Calu3 (cell line): ENCODE results near the gene ATP8A2. TPM values are rescaled to one million over a fixed set of nuclear protein-coding genes. Genes with fewer than 3 reads are reported as not detected.

Experiments
- BruUV-seq: library from RNA; stranded (reverse); fragments of 400-500 nt; replicated peaks from 2 replicates; lab custom pipeline; 2021; lab: Mats Ljungman, UMichigan
- CTCF ChIA-PET: fragments of 300-600 bp; sonication (Branson Sonifier 250); formaldehyde crosslinking; loops from one replicate; lab custom pipeline; 2022; ENCODE audit warnings: antibody characterized with exemption; lab: Charles Lee
- DNase-seq: peaks from one replicate; pipeline ENCODE4 v3.0.0; 2022
- H3K27ac Mint-ChIP-seq: one replicate; pipeline ENCODE4 v1.8.0; 2022; ENCODE audit warnings: mixed read lengths; ENCODE audit not compliant: unreplicated experiment
- H3K27me3 Mint-ChIP-seq: one replicate; pipeline ENCODE4 v1.8.0; 2022; ENCODE audit warnings: mixed read lengths; ENCODE audit not compliant: unreplicated experiment
- H3K36me3 Mint-ChIP-seq: one replicate; pipeline ENCODE4 v1.8.0; 2022; ENCODE audit warnings: mild to moderate bottlenecking, moderate library complexity, mixed read lengths; ENCODE audit not compliant: insufficient read depth, unreplicated experiment
- H3K4me1 Mint-ChIP-seq: one replicate; pipeline ENCODE4 v1.8.0; 2022; ENCODE audit warnings: mild to moderate bottlenecking, low read depth, mixed read lengths; ENCODE audit not compliant: unreplicated experiment
- H3K4me3 Mint-ChIP-seq: one replicate; pipeline ENCODE4 v1.8.0; 2022; ENCODE audit warnings: mild to moderate bottlenecking, low read depth, moderate library complexity, mixed read lengths; ENCODE audit not compliant: unreplicated experiment
- H3K9me3 Mint-ChIP-seq: one replicate; pipeline ENCODE4 v1.8.0; 2022; ENCODE audit warnings: low read depth, mixed read lengths; ENCODE audit not compliant: unreplicated experiment
- intact Hi-C: fragments of 100-400 bp; cut with micrococcal nuclease; formaldehyde crosslinking; loops from one replicate; pipeline ENCODE4 v1.10.0; 2022; ENCODE audit not compliant: unreplicated experiment
- total RNA-seq: library from RNA; stranded (reverse); gene quantifications from 2 replicates; pipeline ENCODE4 v1.2.3, GENCODE V29; 2022
- TF ChIP-seq, protein P1 (sequence below): fragments of 200-600 bp; IDR thresholded peaks from one replicate; pipeline ENCODE4 v1.8.0; 2022; ENCODE audit warnings: antibody characterized with exemption; ENCODE audit not compliant: unreplicated experiment

ATP8A2 gene
- total RNA-seq, 1 experiment from 2014 or later, result 0.05 TPM

- Mint-ChIP-seq H3K9me3 (no peaks in the 10 kb centered on the region), H3K27ac (no peak overlapping the region), H3K27me3 (peaks cover 10% of the 10 kb centered on the region), H3K4me3 (no peak overlapping the region), H3K36me3 (peaks cover 3% of the 10 kb centered on the region), H3K4me1 (peaks cover 8% of the 10 kb centered on the region)
- TF ChIP-seq, protein P1, sequence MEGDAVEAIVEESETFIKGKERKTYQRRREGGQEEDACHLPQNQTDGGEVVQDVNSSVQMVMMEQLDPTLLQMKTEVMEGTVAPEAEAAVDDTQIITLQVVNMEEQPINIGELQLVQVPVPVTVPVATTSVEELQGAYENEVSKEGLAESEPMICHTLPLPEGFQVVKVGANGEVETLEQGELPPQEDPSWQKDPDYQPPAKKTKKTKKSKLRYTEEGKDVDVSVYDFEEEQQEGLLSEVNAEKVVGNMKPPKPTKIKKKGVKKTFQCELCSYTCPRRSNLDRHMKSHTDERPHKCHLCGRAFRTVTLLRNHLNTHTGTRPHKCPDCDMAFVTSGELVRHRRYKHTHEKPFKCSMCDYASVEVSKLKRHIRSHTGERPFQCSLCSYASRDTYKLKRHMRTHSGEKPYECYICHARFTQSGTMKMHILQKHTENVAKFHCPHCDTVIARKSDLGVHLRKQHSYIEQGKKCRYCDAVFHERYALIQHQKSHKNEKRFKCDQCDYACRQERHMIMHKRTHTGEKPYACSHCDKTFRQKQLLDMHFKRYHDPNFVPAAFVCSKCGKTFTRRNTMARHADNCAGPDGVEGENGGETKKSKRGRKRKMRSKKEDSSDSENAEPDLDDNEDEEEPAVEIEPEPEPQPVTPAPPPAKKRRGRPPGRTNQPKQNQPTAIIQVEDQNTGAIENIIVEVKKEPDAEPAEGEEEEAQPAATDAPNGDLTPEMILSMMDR, result no peak
- no peak for DNase-seq
- intact Hi-C loops, result no loop called here
- no TSS peak for BruUV-seq
- CTCF ChIA-PET, result no interaction called here
These were observed 527.2 kb downstream of the ATP8A2 start for GRCh38 chr13:25898991-25899390.

GRCh38 chr13:25899464-25899863 is 527.7 kb downstream of the ATP8A2 start:
- H3K9me3 Mint-ChIP-seq, result no peaks in the 10 kb centered on the region
- no TSS peak for BruUV-seq
- no peak overlapping the region for H3K4me3 Mint-ChIP-seq
- CTCF ChIA-PET, result no interaction called here
- peaks cover 10% of the 10 kb centered on the region for H3K27me3 Mint-ChIP-seq
- no peak for DNase-seq
- H3K36me3 Mint-ChIP-seq, result peaks cover 3% of the 10 kb centered on the region
- peaks cover 8% of the 10 kb centered on the region for H3K4me1 Mint-ChIP-seq
- H3K27ac Mint-ChIP-seq, result no peak overlapping the region
- TF ChIP-seq, protein P1, result no peak
- intact Hi-C loops, result no loop called here

DNA sequence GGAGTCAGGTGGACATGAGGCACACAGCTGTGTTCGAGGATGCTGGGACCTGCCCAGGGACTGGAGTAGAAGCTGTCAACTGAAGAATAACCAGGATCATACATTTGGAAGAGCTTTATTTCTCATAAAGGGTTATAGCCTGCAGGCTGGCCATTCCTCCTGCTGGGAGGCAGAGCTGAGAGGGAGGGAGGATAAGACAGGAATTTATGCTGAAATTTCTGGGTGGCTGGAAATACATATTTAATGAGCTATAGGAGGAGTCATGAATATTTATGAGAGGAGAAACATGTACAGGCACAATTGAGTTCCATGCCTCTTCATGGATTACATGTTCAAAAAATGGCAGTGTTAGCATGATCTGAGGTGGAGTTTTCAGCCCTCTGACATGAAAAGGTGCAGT is 528.2 kb downstream of the ATP8A2 start:
- peaks cover 8% of the 10 kb centered on the region for H3K4me1 Mint-ChIP-seq
- intact Hi-C loops, result no loop called here
- no peak for DNase-seq
- H3K4me3 Mint-ChIP-seq, result no peak overlapping the region
- no peak overlapping the region for H3K27ac Mint-ChIP-seq
- CTCF ChIA-PET, result no interaction called here
- peaks cover 10% of the 10 kb centered on the region for H3K27me3 Mint-ChIP-seq
- no peaks in the 10 kb centered on the region for H3K9me3 Mint-ChIP-seq
- no TSS peak for BruUV-seq
- H3K36me3 Mint-ChIP-seq, result peaks cover 3% of the 10 kb centered on the region
- TF ChIP-seq, protein P1, result no peak

- Mint-ChIP-seq H3K4me3 (no peak overlapping the region), H3K27me3 (no peaks in the 10 kb centered on the region), H3K36me3 (peaks cover 3% of the 10 kb centered on the region), H3K9me3 (no peaks in the 10 kb centered on the region), H3K27ac (no peak overlapping the region), H3K4me1 (peaks cover 8% of the 10 kb centered on the region)
- intact Hi-C loops, result no loop called here
- BruUV-seq, result no TSS peak
- no peak for DNase-seq
- TF ChIP-seq, protein P1, result no peak
- CTCF ChIA-PET, result interaction anchor here (0.7 kb wide), 1 partner anchor 680 kb away, joined by 3 read pairs; no protein-coding TSS in a partner anchor
These were observed 529.9 kb downstream of the ATP8A2 start for GRCh38 chr13:25901460-25902376.
